Smooth muscle cell (in vitro differentiated cells): ENCODE results near the gene ABAT. TPM values are rescaled to one million over a fixed set of nuclear protein-coding genes. Genes with fewer than 3 reads are reported as not detected.

Experiments used
- DNase-seq: peaks from one replicate; lab custom pipeline; 2025; ENCODE audit not compliant: unreplicated experiment; lab: John Stamatoyannopoulos, UW
- H2AFZ ChIP-seq: fragments of 200-600 bp; sonication (generic); 2 replicates; pipeline ENCODE4 v1.6.0; 2016; ENCODE audit warnings: antibody characterized with exemption, low read depth, mild to moderate bottlenecking
- H3F3A ChIP-seq: fragments of 200-600 bp; sonication (generic); 2 replicates; pipeline ENCODE4 v1.6.0; 2017; ENCODE audit warnings: antibody characterized with exemption, low read depth
- H3K27ac ChIP-seq: fragments of 200-600 bp; sonication (generic); 2 replicates; pipeline ENCODE4 v1.5.1; 2016; ENCODE audit warnings: low read depth, mild to moderate bottlenecking
- H3K27me3 ChIP-seq: fragments of 200-600 bp; sonication (generic); 2 replicates; pipeline ENCODE4 v1.6.1; 2016; ENCODE audit warnings: low read depth, mild to moderate bottlenecking
- H3K36me3 ChIP-seq: fragments of 200-600 bp; sonication (generic); 2 replicates; pipeline ENCODE4 v1.5.1; 2016; ENCODE audit warnings: low read depth
- H3K4me1 ChIP-seq: fragments of 200-600 bp; sonication (generic); 2 replicates; pipeline ENCODE4 v1.5.1; 2016; ENCODE audit warnings: low read depth
- H3K4me2 ChIP-seq: fragments of 200-600 bp; sonication (generic); 2 replicates; pipeline ENCODE4 v1.6.0; 2016; ENCODE audit warnings: mild to moderate bottlenecking
- H3K4me3 ChIP-seq: fragments of 200-600 bp; sonication (generic); 2 replicates; pipeline ENCODE4 v1.5.1; 2016; ENCODE audit warnings: mild to moderate bottlenecking
- H3K79me2 ChIP-seq: fragments of 200-600 bp; sonication (generic); 2 replicates; pipeline ENCODE4 v1.6.0; 2016; ENCODE audit warnings: low read depth, mild to moderate bottlenecking
- H3K9ac ChIP-seq: fragments of 200-600 bp; sonication (generic); 2 replicates; pipeline ENCODE4 v1.6.0; 2016; ENCODE audit warnings: low read depth
- H3K9me3 ChIP-seq: fragments of 200-600 bp; sonication (generic); replicated peaks from 2 replicates; pipeline ENCODE4 v1.5.1; 2016; ENCODE audit warnings: low read depth
- H4K20me1 ChIP-seq: fragments of 200-600 bp; sonication (generic); 2 replicates; pipeline ENCODE4 v1.6.0; 2016; ENCODE audit warnings: low read depth
- CTCF ChIP-seq: fragments of 200-600 bp; sonication (generic); IDR thresholded peaks from 2 replicates; pipeline ENCODE4 v1.5.1; 2017; ENCODE audit warnings: borderline replicate concordance, mild to moderate bottlenecking, antibody characterized with exemption; ENCODE audit not compliant: insufficient read depth, poor library complexity, severe bottlenecking
- whole genome bisulfite sequencing: methylation state at CpG from one replicate; pipeline ENCODE4 v1.1.7; 2016; ENCODE audit warnings: low lambda C conversion rate; 5-methylcytosine and 5-hydroxymethylcytosine counted together
- polyA plus RNA-seq: library from polyadenylated mRNA; unstranded; fragments of >200 nt; fragmentation: Nextera tagmentation; extraction: Ambion mirVana; gene quantifications from 2 replicates; pipeline ENCODE4 v1.2.1, GENCODE V29; 2016
- total RNA-seq: library from RNA; depleted of rRNA; stranded (reverse); fragments of >200 nt; gene quantifications from 2 replicates; pipeline ENCODE4 v1.2.3, GENCODE V29; 2014

ABAT gene
- total and polyA plus RNA-seq, 2 experiments from 2014 or later: 9.2 to 11.3 TPM

DNA sequence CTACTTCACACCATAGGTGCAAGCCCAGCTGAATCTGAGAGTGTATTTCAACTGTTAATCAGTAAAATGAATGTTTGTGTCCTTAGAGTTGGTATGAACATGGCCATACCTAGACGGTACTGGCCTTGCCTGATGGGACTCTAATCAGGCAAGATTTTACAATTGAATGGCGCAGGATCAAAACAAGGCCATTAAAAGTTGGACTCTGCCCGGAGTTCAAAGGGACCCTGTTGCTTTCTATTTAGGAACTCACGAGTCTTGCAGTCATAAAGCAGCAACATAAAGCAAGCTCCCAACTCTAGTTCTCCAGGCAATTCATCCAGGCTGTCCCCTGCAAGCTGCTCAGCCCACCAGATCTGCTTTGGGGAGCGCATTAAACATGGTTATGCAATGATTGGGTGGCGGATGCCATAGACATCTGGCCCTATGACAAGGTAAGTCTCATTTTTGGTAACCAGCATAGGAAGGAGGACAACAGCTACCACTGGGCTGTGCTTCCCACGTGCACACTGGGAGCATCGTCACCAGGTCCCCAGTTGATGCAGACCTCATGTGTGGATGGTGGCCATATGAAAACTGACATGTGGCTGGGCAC lies 114.3 kb downstream of the ABAT start:
- H3K4me1 ChIP-seq: no peaks in the 10 kb centered on the region
- H3K9ac ChIP-seq: no peak overlapping the region
- H3K4me2 ChIP-seq: no peak overlapping the region
- no peaks in the 10 kb centered on the region for H3K36me3 ChIP-seq
- H3K4me3 ChIP-seq: no peak overlapping the region
- no peaks in the 10 kb centered on the region for H4K20me1 ChIP-seq
- H3K79me2 ChIP-seq: no peaks in the 10 kb centered on the region
- 94% methylated on average over 8 of the region's 8 CpGs for WGBS
- H3K27ac ChIP-seq: no peak overlapping the region
- H2AFZ ChIP-seq: no peak overlapping the region
- TF ChIP-seq CTCF: no peak
- H3F3A ChIP-seq: no peaks in the 10 kb centered on the region
- no peaks in the 10 kb centered on the region for H3K27me3 ChIP-seq
- no peak for DNase-seq
- H3K9me3 ChIP-seq: no peaks in the 10 kb centered on the region

GRCh38 chr16:8795091-8795490 lies 120.7 kb downstream of the ABAT start:
- Histone ChIP-seq H3K4me1 (peaks cover 18% of the 10 kb centered on the region), H3K36me3 (no peaks in the 10 kb centered on the region), H3K79me2 (peaks cover 43% of the 10 kb centered on the region), H3K27me3 (no peaks in the 10 kb centered on the region), H3K27ac (no peak overlapping the region), H4K20me1 (peaks cover 10% of the 10 kb centered on the region), H3K9ac (no peak overlapping the region), H3F3A (no peaks in the 10 kb centered on the region), H2AFZ (no peak overlapping the region), H3K9me3 (no peaks in the 10 kb centered on the region), H3K4me3 (no peak overlapping the region), H3K4me2 (no peak overlapping the region)
- no peak for DNase-seq
- TF ChIP-seq CTCF: no peak
- WGBS: 94% methylated on average over 8 of the region's 8 CpGs

GRCh38 chr16:8795818-8796217 lies 121.4 kb downstream of the ABAT start:
- DNase-seq: no peak
- Histone ChIP-seq H3K27ac (no peak overlapping the region), H4K20me1 (peaks cover 17% of the 10 kb centered on the region), H3K4me1 (peaks cover 18% of the 10 kb centered on the region), H3K27me3 (no peaks in the 10 kb centered on the region), H3K4me2 (no peak overlapping the region), H3K9ac (no peak overlapping the region), H3K79me2 (peaks cover 50% of the 10 kb centered on the region), H3K4me3 (no peak overlapping the region), H3K9me3 (no peaks in the 10 kb centered on the region), H3F3A (no peaks in the 10 kb centered on the region), H3K36me3 (no peaks in the 10 kb centered on the region), H2AFZ (no peak overlapping the region)
- TF ChIP-seq CTCF: no peak
- 93% methylated on average over 10 of the region's 10 CpGs for whole genome bisulfite sequencing
